Small intestine (tissue), 16 donors: ENCODE data around the gene ANO9. TPM values are rescaled to one million over a fixed set of nuclear protein-coding genes. Genes with fewer than 3 reads are reported as not detected.

Source experiments
- DNase-seq, 2 donors: peaks; one replicate each; pipeline versions ENCODE4 v3.0.0 to v3.0.0-alpha.2; 2013
- FAIRE-seq: peaks from 2 replicates; lab custom pipeline; 2012; peaks lifted over from hg19 to GRCh38; lab: Jason Lieb, UNC
- H3K27ac ChIP-seq, 3 donors: one replicate each; pipeline ENCODE4 v1.5.1; 2013; ENCODE audit warnings: low read length in 2 of 3, mild to moderate bottlenecking in 2 of 3, control low read depth in 1 of 3, inconsistent platforms in 1 of 3, low read depth in 1 of 3, moderate library complexity in 1 of 3
- H3K27me3 ChIP-seq, 3 donors: one replicate each; pipeline ENCODE4 v1.6.1; 2013; ENCODE audit warnings: low read length in 3 of 3, inconsistent platforms in 1 of 3; ENCODE audit not compliant: control insufficient read depth in 3 of 3, insufficient read depth in 3 of 3
- H3K36me3 ChIP-seq, 3 donors: one replicate each; pipeline ENCODE4 v1.6.1; 2013; ENCODE audit warnings: low read length in 3 of 3, inconsistent platforms in 1 of 3, low read depth in 1 of 3, mild to moderate bottlenecking in 1 of 3, moderate library complexity in 1 of 3; ENCODE audit not compliant: control insufficient read depth in 3 of 3, insufficient read depth in 2 of 3
- H3K4me1 ChIP-seq, 3 donors: one replicate each; pipeline ENCODE4 v1.6.1; 2013; ENCODE audit warnings: low read length in 2 of 3, inconsistent platforms in 1 of 3, low read depth in 1 of 3, mild to moderate bottlenecking in 1 of 3, moderate library complexity in 1 of 3; ENCODE audit not compliant: control insufficient read depth in 3 of 3, insufficient read depth in 2 of 3
- H3K4me3 ChIP-seq, 3 donors: one replicate each; pipeline ENCODE4 v1.5.1; 2013; ENCODE audit warnings: low read length in 3 of 3, control low read depth in 1 of 3, inconsistent platforms in 1 of 3, low read depth in 1 of 3, mild to moderate bottlenecking in 1 of 3, moderate library complexity in 1 of 3
- H3K9me3 ChIP-seq, 2 donors: one replicate each; pipeline ENCODE4 v1.6.1; 2013; ENCODE audit warnings: low read depth in 1 of 2, low read length in 1 of 2; ENCODE audit not compliant: control insufficient read depth in 2 of 2, insufficient read depth in 1 of 2
- WGBS, 3 donors: extraction: QIAGEN DNeasy Blood & Tissue Kit; methylation state at CpG; one replicate each; pipeline ENCODE4 v1.1.7; 2013; 5-methylcytosine and 5-hydroxymethylcytosine counted together
- long read RNA-seq, 10 donors: transcript quantifications; one replicate each; lab custom pipeline, GENCODE V29; 2026
- polyA plus RNA-seq, 4 donors: library from polyadenylated mRNA; stranded (reverse) in 3 of 4; unstranded in 1 of 4; fragments of 200-250 nt in 3 of 4; fragments of 120-200 nt in 1 of 4; gene quantifications; one replicate each; pipeline versions ENCODE4 v1.2.1 to v1.2.3, GENCODE V29; 2013
- donor health status: healthy with polysubstance abuse.
- donor health status: control.
- donor health status: control.
- donor health status: Bipolar disorder and iron deficiency.
- donor health status: healthy.

Gene ANO9
- 100 to 1,000 TPM in 3 of 4 donors, 10 to 100 TPM in 1; 84.7 to 363 (median 220) TPM for polyA plus RNA-seq
- long read RNA-seq, donor 1, partial matches to known transcripts, result 30 of 35 reads
- long read RNA-seq, donor 1, other reads (novel, unspliced or antisense), result 0 of 35 reads
- long read RNA-seq, donor 2, partial matches to known transcripts, result 0 of 1 reads
- long read RNA-seq, donor 2, other reads (novel, unspliced or antisense), result 0 of 1 reads
- long read RNA-seq, donor 3, partial matches to known transcripts, result 5 of 5 reads
- long read RNA-seq, donor 3, other reads (novel, unspliced or antisense), result 0 of 5 reads
- long read RNA-seq, donor 4, result 0 reads
- long read RNA-seq, donor 5, partial matches to known transcripts, result 9 of 10 reads
- long read RNA-seq, donor 5, other reads (novel, unspliced or antisense), result 0 of 10 reads
- long read RNA-seq, donor 6, partial matches to known transcripts, result 0 of 1 reads
- long read RNA-seq, donor 6, other reads (novel, unspliced or antisense), result 0 of 1 reads
- long read RNA-seq, donor 7, result 0 reads
- long read RNA-seq, donor 8, result 0 reads
- long read RNA-seq, donor 9, result 0 reads
- long read RNA-seq, donor 10, partial matches to known transcripts, result 0 of 1 reads
- long read RNA-seq, donor 10, other reads (novel, unspliced or antisense), result 0 of 1 reads

- H3K27me3 ChIP-seq, result no peaks in the 10 kb centered on the region
- DNase-seq (peak; percentile 87), FAIRE-seq (no peak)
- WGBS, 3 donors, result 3 to 11% (median 9%) methylated on average over 26 to 35 of the region's 35 CpGs
- H3K36me3 ChIP-seq, result peaks cover 0 to 34% (median 0%) of the 10 kb centered on the region in 3 donors
- peak within 1 kb of the TSS; percentile 59 to 85 (median 69) for H3K4me3 ChIP-seq
- H3K4me1 ChIP-seq, result peaks cover 0 to 51% (median 4%) of the 10 kb centered on the region in 3 donors
- peaks cover 0 to 5% of the 10 kb centered on the region in 2 donors for H3K9me3 ChIP-seq
- H3K27ac ChIP-seq, result peak within 1 kb of the TSS; percentile 15 to 63 (median 39)
These were observed at the start of gene ANO9 for GRCh38 chr11:441418-442274. ANO9 (minus strand) TSS chr11:442011; CDS start chr11:441926, 85 bp downstream.

- no peaks in the 10 kb centered on the region for H3K9me3 ChIP-seq
- H3K4me3 ChIP-seq, result no peak overlapping the region
- H3K27ac ChIP-seq, result no peak overlapping the region
- no peaks in the 10 kb centered on the region for H3K27me3 ChIP-seq
- DNase-seq, result no peak
- no peaks in the 10 kb centered on the region for H3K4me1 ChIP-seq
- FAIRE-seq, result no peak
- peaks cover 8 to 85% (median 9%) of the 10 kb centered on the region in 3 donors for H3K36me3 ChIP-seq
- WGBS, 3 donors, result 85 to 91% (median 91%) methylated on average over 7 of the region's 7 CpGs
These were observed 49.5 kb upstream of the ANO9 start for GRCh38 chr11:491358-491757.

- no peaks in the 10 kb centered on the region for H3K9me3 ChIP-seq
- 92 to 93% (median 93%) methylated on average over 15 of the region's 15 CpGs for WGBS, 3 donors
- no peak for DNase-seq
- no peak for FAIRE-seq
- H3K36me3 ChIP-seq, result peaks cover 8 to 81% (median 9%) of the 10 kb centered on the region in 3 donors
- H3K27ac ChIP-seq, result no peak overlapping the region
- no peaks in the 10 kb centered on the region for H3K4me1 ChIP-seq
- no peaks in the 10 kb centered on the region for H3K27me3 ChIP-seq
- no peak overlapping the region for H3K4me3 ChIP-seq
These were observed 49.1 kb upstream of the ANO9 start for GRCh38 chr11:490930-491260.

- DNase-seq, result no peak
- H3K36me3 ChIP-seq, result peaks cover 6 to 76% (median 8%) of the 10 kb centered on the region in 3 donors
These were observed 48.5 kb upstream of the ANO9 start for GRCh38 chr11:490186-490929.

GRCh38 chr11:489610-490185 is 47.9 kb upstream of the ANO9 start:
- FAIRE-seq (no peak), DNase-seq (no peak)
- no peaks in the 10 kb centered on the region for H3K4me1 ChIP-seq
- H3K4me3 ChIP-seq, result no peak overlapping the region
- peaks cover 4 to 70% (median 5%) of the 10 kb centered on the region in 3 donors for H3K36me3 ChIP-seq
- no peaks in the 10 kb centered on the region for H3K27me3 ChIP-seq
- H3K27ac ChIP-seq, result no peak overlapping the region
- 93 to 96% (median 95%) methylated on average over 32 to 37 of the region's 37 CpGs for WGBS, 3 donors
- H3K9me3 ChIP-seq, result no peaks in the 10 kb centered on the region

More at GRCh38 chr11:490186-490929, 48.5 kb upstream of the ANO9 start:
- FAIRE-seq, result no peak
- no peaks in the 10 kb centered on the region for H3K9me3 ChIP-seq
- no peaks in the 10 kb centered on the region for H3K27me3 ChIP-seq
- WGBS, 3 donors, result 94 to 95% (median 94%) methylated on average over 38 of the region's 38 CpGs
- no peaks in the 10 kb centered on the region for H3K4me1 ChIP-seq
- H3K27ac ChIP-seq, result no peak overlapping the region
- H3K4me3 ChIP-seq, result no peak overlapping the region

- H3K36me3 ChIP-seq, result peaks cover 0 to 63% (median 2%) of the 10 kb centered on the region in 3 donors
- DNase-seq (peak in 1 of 2 donors; percentile 36), FAIRE-seq (no peak)
- 84 to 88% (median 86%) methylated on average over 15 to 19 of the region's 19 CpGs for WGBS, 3 donors
- H3K4me3 ChIP-seq, result no peak overlapping the region
- H3K27ac ChIP-seq, result no peak overlapping the region
- H3K4me1 ChIP-seq, result no peaks in the 10 kb centered on the region
- no peaks in the 10 kb centered on the region for H3K27me3 ChIP-seq
- peaks cover 0 to 2% of the 10 kb centered on the region in 2 donors for H3K9me3 ChIP-seq
These were observed 47.2 kb upstream of the ANO9 start for GRCh38 chr11:488992-489391.

- H3K27ac ChIP-seq, result no peak overlapping the region
- peaks cover 0 to 6% of the 10 kb centered on the region in 2 donors for H3K9me3 ChIP-seq
- no peaks in the 10 kb centered on the region for H3K4me1 ChIP-seq
- H3K4me3 ChIP-seq, result no peak overlapping the region
- H3K27me3 ChIP-seq, result no peaks in the 10 kb centered on the region
- DNase-seq, result no peak
- 95 to 96% (median 96%) methylated on average over 18 to 19 of the region's 19 CpGs for WGBS, 3 donors
- no peak for FAIRE-seq
- H3K36me3 ChIP-seq, result peaks cover 0 to 60% (median 0%) of the 10 kb centered on the region in 3 donors
These were observed 46.8 kb upstream of the ANO9 start for GRCh38 chr11:488579-488978.
